D341Med (cell line): Measurements from ENCODE around the gene ZNF106.
A peak's percentile ranks its signal among the peaks of the same experiment; 100 is the strongest.

ENCODE experiments used
- DNase-seq: peaks from one replicate; pipeline ENCODE4 v3.0.0; 2012; ENCODE audit warnings: low spot score

ZNF106 gene

DNA sequence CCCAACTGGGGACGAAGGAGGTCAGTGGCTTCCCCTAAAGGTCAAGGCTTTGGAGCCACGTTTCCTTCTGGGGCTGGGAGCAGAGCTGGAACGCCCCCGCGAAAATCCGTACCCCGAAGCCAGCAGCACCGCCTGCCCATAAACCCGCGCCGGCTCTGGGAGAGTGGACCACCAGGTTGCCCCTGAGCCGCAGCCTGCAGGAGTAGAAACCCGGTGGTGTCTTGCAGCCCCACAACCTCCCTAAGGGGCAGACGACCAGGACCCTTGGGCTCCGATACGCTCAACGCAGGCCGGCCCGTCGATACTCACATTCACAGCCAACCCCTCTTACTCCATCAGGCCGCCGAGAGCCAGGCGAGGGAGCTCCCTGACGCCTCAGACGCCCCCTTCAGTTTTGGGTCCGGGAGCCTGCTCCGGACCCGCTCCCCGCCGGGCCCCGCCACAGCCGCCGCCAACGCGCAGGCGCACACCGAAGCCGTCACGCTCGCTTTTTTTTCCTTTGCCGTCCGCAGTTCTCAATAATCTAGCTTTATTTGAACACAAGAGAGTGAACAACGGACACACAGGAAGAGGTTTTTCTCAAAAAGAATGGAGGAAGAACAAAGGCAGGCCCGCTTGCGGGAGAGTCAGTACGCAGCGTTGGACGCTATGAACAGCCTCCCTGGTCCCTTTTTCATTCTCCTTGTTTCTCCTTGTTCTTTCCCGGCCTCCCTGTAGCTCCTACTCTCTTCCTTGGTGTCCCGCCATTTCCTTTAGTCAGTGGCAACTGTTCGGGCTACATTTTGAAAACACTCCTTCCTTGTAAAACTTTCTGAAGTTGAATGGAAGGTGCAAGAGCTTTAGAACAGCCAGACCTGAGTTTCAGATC lies at the start of gene ZNF106:
ZNF106 (minus strand) TSS at position 471 of the 868 bp plus-strand sequence. CDS start 18,852 bp downstream, outside the sequence.
- peak; percentile 97 for DNase-seq

DNA sequence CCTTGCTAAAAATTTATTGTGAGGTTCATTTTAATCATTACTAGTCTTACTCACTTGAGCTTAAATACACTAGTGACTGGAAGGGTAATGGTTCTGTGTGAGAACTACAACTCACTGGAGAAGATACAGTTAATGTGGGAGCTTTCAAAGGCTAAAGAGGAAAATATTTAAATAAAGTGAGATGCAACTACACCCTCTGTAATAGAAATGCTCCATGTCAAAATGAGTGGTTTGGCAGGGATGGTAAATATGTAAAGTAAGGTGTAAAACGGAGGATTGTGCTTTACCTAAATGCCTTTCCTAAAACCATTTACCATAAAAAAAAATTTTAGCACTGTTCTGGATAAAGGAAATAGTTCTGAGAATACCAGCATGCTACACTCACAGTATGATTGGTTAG lies 42.3 kb upstream of the ZNF106 start:
- no peak for DNase-seq

DNA sequence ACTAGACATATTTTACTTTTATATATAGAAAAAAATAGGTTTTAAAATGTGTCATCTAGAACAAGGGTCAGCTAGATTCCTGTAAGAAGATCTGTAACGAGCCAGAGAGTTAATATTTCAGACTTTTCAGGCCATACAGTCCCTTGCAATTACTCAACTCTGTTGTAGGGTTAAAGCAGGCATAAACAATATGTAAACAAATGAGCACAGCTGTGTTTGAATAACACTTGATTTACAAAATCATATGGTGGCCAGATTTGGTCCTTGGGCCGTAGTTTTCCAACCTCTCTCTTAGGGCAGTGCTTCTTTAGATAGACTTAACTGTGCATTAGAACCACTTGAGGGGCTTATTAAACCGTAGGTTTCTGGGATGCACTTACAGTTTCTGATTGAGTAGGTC lies 38.0 kb upstream of the ZNF106 start:
- no peak for DNase-seq

DNA sequence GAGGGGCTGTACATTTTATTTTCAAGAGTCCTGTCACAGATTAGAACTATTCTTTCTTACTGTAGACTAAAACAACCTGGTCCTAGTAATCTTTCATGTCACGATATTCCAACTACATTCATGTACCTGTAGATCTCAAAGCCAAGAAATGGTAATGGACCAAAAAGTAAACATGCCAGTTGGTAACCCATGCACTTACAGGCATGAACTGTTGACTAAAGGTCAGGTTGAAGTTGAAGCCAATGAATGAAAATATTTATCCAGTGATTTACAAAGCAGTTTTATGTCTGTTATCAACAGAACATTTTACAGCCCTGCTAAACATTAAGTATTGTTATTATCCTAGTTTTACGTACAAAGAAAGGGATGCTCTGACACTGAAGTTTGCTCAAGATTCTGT lies 32.4 kb upstream of the ZNF106 start:
- no peak for DNase-seq

DNA sequence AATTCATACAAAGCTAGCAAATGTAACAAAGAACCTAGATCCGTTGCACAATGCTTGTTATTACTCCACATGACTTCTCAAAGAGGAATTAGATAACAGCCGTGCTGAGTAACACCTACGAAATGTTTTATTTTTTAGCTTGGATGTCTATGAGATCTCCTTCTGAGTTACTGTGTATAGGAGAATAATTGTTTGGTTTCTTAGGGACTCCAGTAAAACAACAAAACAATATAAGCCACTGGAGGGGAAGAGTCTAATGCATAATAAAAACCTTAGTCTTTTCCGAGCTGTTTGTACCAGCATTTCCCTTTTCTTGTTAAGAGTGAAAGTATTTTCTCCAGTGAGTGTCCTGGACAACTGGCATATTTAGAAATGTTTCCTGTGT lies 20.1 kb upstream of the ZNF106 start:
- no peak for DNase-seq

DNA sequence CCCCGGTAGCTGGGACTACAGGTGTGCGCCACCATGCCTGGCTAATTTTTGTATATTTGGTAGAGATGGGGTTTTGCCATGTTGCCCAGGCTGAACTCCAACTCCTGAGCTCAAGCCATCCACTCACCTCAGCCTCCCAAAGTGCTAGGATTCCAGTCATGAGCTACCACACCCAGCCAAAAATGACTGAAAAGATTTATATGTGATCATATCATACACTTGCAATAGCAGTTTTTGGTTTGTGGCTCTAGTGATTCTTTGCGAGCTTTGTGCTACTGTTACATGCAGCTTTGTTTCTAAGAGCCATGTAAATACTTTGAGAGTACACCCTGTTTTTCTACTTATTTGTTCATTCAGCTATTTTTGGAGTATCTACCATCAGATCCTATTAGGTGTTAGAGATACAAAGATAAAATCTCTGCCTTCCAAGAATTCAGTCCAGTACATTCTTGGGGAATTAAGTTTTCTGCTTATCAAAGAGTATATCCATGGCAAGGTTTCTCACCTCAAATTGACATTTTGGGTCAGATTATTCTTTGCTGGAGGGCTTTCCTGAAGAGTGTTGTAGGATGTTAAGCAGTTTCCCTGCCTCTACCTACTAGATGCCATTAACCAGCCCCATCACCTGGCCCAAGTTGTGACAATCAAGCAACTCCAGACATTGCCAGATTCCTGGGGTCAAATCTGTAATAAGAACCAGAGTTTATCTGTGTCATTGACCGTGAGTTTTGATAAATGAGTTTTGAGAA lies 19.5 kb upstream of the ZNF106 start:
- DNase-seq = no peak

DNA sequence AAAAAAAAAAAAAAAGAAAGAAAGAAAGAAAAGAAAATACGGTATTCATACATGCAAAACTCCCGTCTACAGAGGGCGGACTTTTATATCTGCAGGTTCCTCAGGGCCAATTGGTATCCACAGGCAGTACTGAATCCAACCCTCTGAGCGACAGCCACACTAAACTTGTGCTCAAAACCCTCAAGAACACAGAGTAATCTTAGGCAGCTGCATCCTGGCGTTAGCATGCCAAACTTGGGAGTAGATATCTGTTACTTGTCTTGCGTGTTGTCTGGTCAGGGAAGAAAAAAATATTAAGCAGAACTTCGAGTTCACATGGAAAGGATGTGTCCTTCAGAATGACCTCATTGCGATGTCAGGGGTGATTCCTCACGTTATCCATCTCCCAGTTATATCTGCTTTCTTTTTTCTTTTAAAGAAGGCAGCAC lies 17.3 kb upstream of the ZNF106 start:
- no peak for DNase-seq

DNA sequence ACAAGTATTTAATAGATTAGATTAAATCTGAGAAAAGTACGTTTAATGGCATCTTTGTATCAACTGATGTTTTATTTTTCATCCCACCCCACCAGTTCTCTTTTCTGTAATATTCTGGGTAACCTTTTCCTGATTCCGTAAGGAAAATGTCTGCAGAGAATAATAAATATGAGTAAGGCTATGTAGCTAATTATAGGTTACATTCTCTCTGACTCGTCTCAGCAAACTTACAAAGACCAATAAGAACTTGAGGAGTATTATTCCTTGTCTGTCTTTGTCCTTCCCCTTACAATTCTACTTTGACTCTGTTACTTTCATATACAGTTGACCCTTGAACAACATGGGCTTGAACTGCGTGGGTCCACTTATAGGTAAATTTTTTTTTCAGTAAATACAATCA lies 16.6 kb upstream of the ZNF106 start:
- no peak for DNase-seq

DNA sequence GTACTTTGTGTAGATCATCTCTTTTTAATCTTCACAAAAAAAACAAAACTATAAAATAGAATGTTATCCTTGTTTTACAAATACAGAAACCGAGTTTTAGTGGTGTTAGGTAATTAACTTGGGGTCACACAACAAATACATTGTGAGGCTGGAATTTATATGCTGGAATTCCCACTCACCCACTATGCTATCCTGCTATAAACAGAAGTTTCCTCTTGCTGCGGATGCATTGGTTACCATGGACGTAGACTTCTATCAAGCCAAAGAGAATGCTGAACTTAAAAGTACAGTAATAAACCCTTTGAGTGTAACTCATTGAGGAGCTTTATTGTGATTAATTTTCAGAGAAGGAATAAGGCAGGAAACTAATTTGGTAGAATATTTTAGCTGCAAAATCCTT lies 13.7 kb upstream of the ZNF106 start:
- no peak for DNase-seq

DNA sequence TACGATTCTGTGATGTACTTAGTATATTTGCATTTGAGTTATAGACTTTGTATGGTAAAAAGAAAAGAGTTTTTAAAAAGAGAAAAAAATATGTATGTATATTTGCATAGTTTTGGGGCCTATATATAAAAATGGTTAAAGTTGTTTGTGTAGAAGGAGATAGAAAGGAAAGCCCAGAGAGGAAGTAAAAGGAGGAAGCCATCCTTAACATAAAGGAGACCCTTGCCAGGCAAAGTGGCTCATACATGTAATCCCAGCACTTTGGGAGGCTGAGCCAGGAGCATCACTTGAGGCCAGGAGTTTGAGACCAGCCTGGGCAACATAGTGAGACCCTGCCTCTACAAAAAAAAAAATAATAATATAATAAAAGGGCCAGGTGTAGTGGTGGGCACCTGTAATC lies 12.9 kb upstream of the ZNF106 start:
- no peak for DNase-seq

DNA sequence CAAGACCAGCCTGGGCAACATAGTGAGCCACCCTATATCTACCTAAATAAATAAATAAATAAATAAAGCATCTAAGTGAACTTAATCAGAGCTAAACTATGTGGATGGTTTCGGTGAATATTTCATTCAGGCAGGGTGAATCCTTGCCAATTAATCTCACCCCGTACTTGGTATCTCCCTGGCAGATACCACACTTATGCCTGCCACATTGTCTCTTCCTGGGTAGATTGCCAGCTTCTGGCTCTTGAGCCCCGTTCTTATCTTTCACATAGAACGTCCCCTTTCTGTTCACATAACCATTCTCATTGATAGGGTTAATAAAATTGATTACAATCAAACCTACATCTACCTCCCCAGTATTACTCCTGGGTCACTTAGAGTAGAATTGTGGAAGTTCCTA lies 11.5 kb upstream of the ZNF106 start:
- DNase-seq = no peak

DNA sequence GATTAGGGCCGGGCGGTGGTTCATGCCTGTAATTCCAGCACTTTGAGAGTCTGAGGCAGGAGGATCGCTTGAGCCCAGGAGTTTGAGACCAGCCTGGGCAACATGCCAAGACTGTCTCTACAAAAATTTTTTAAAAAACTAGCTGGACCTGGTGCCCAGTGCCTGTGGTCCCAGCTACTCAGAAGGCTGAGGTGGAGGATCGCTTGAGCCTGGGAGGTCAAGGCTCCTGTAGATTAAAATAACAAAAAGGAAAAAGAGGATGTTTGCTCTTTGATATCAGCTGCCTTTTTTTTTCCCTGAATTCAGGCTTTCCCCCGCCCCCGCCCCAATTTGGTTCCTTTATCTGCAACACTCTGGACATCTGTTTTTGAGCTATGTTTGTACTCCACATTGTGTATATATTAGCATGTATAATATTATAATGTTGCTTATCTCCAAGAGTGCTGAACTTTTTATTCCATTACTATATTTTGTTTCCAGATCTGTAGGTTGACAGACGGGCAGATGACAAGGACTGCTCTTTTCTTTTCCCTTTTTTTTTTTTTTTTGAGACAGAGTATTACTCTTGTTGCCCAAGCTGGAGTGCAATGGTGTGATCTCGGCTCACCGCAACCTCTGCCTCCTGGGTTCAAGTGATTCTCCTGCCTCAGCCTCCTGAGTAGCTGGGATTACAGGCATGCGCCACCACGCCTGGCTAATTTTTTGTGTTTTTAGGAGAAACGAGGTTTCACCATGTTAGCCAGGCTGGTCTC lies 9.1 kb upstream of the ZNF106 start:
- no peak for DNase-seq

DNA sequence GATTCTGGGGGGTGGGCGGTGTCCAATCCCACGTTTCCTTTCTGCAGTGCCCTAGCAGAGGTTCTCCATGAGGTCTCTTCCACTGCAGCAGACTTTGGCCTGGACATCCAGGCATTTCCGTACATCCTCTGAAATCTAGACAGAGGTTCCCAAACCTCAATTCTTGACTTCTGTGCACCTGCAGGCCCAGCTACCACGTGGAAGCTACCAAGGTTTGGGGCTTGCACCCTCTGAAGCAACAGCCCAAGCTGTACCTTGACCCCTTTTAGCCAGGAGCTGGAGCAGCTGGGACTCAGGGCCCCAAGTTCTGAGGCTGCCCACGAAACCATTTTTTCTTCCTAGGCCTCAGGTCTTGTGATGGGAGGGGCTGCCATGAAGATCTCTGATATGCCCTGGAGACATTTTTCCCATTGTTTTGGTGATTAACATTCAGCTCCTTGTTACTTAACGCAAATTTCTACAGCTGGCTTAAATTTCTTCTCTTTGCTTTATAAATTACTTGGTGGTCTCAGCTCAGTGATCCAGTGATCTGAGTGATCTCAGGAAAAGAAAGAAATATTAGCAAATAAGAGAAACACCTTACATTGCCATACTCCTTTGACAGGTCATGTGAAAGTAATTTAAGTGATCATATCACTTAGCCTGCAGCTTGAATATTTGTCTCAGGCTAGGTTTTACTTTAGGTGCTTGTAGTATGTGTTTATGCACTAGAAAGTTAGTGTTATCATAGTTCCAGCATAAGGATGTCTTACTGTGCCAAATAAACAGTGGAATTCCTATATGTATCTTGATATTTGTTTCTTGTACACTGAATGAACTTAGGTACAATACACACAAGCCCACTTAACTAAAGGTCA lies 7.5 kb upstream of the ZNF106 start:
- DNase-seq = no peak

DNA sequence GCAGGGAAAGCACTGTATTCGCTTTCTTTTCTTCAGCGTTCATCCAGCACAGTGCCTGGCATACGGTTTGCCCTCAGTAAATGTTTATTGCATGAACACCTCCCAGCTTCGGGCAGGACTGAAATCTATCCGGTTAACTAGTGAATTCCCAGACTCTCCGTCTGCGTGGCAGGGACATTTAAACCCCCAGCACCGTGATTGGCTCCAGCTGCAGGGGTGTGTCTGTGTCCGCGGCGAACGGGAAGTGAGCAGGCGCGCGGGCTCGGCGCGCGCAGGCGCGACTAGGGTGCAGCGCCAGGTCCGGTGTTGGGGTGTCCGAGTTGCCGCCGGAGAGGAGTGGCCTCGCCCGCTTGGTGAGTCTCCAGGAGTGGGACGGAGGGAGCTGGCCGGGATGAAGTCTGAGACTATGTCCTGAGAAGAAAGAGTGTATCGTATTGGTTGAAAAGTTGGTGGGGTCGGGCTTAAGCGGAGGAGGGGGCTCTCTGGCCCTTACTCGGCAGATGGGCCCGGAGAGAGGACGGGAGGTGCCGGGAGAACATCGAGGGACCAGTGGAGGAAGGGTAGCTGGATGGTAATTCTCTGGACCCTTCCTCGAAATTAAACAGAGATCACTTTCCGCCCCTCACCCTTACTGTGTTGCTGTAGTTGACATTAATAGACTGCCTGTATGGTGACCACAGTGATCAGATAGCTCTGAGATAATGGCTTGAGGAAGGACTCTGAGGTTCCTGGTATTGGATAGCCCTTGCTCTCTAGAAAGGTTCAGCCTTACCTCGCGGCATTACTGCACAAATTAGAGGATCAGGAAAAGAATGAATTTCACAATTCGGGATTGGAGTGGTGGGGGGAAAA lies 4.6 kb upstream of the ZNF106 start, which contains the start of gene SNAP23:
SNAP23 (plus strand) TSS at position 274 of the 852 bp plus-strand sequence. CDS start 16,213 bp downstream, outside the sequence.
- peak; percentile 96 for DNase-seq

DNA sequence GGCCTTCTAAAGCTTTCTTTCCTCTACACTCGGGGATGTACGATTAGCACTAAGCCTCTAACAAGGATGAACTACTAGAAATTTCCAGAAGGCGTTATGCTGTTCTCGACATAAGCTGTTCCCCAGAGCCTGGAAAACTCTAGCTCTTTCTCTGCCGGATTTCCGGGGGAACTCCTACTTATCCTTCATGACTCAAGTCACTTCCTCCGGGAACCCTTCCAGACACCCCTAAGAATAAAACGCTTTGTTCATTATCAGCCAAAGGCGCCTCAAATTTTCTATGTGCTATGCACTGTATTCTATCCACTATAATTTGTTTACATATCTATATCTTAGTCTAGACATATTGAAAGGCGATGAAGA lies 4.0 kb upstream of the ZNF106 start:
- DNase-seq = peak; percentile 48

DNA sequence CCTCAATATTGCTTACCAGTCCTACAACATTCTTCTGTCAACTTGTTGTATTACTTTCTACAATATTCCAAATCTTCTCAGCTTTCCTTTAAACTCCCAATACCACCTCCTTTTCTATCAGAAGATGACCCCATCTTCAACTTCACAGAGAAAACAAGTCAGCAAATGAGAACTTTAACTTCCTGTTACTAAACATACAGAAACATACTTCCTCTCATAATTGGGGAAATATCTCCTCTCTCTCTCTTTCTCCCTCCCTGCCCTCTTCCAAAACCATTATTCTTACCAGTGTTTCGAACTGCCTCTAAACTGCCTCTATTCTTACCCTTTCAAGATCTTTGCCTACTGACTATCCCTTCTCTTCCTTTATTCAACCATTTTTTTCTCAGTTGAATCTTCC lies 2.7 kb upstream of the ZNF106 start:
- DNase-seq = no peak

DNA sequence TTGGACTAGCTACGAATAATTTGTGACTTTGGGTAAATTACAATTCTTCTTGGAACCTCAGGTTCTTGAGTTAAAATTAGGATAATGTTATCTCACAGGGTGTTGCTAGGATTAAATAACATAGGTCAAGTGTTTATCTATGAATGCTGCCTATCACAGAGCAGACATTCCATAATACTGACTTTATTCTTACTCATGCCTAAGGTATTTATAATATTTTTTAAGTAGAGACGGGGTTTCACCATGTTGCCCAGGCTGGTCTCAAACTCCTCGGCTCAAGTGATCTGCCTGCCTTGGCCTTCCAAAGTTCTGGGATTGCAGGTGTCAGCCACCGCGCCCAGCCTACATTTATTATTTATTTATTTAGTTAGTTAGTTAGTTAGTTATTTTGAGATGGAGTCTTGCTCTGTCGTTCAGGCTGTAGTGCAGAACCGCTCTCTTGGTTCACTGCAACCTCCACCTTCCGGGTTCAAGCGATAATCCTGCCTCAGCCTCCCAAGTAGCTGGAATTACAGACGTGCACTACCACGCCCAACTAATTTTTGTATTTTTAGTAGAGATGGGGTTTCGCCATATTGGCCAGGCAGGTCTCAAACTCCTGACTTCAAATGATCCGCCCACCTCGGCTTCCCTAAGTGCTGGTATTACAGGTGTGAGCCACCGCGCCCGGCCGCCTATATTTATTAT lies 741 bp upstream of the ZNF106 start:
- DNase-seq = no peak

DNA sequence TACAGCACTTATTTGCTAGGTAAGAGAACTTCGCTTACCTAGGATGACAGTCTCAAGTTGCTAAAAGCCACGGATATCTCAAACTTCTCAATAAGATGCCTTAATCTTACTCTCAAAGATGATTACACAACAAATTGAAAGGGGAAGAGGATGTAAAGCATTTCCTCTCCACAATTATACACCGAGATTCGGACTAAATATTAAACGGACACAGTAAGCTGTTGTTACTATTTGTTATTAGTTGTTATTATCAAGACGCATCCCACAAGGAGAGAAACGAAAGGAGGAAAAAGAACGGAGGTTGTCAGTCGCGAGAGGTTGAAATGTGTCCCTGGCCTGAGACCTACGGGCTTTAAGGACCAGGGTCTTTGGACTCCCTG lies 660 bp downstream of the ZNF106 start:
- no peak for DNase-seq

DNA sequence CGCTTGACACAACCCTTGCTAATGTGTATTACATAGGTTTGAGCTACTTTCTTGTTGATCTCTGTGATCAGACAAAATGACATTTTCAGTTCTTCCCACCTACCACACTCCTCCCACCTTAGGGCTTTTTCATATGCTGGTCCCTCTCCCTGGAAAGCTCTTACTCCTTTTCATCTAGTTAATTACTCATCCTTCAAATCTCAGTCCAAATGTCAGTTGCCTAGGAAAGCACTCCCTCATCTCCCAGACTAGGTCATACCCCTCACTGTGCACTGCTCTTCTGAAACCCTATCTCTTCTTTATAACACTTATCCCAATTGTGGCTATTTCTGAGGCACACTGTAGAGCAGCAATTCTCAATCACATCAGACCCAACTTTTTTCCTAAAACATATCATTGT lies 7.3 kb downstream of the ZNF106 start:
- no peak for DNase-seq

DNA sequence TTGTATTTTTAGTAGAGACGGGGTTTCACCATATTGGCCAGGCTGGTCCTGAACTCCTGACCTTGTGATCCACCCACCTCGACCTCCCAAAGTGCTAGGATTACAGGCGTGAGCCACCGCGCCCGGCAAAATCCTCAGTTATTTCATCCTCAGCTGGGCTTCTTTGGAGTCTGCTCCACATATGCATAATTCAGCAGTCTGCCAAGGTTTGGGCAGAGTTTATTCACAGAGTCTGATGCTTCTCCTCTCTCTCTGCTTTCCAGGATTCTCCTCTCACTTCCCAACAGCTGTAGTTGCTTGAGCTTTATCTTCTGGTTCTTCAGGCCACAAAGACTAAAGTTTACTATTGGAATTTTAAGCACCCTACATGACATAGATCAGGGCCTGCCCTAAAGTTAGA lies 8.2 kb downstream of the ZNF106 start:
- no peak for DNase-seq
